ENCODE measurements around the gene ELANE. TPM values are rescaled to one million over a fixed set of nuclear protein-coding genes. Genes with fewer than 3 reads are reported as not detected.

The ELANE gene
- total RNA-seq, 1 donor from 2014 or later = not detected

DNA sequence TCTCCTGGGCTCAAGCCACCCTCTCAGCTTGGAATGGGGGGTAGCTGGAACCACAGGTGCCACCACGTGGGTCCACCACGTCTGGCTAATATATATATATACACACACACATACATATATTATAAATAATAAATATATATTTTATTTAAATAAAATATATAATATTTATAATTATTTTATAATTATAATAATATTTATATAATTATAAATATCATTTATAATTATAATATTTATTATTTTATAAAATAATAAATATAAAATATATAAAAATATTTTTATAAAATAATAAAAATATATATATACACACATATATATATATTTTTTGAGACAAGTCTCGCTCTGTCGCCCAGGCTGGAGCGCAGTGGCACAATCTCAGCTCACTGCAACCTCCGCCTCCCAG is 2.4 kb downstream of the ELANE start:
- H3K4me1 Mint-ChIP-seq (ENCODE audit: unreplicated experiment) = no peaks in the 10 kb centered on the region
- peaks cover 3% of the 10 kb centered on the region for H3K27me3 Mint-ChIP-seq (ENCODE audit: unreplicated experiment)
- no peak overlapping the region for H3K4me3 Mint-ChIP-seq (ENCODE audit: unreplicated experiment)
- no peak for DNase-seq (ENCODE audit: low spot score)
- no peak for TF ChIP-seq CTCF (IDR thresholded peaks at IDR 0.05; ENCODE audit: unreplicated experiment)
- H3K27ac Mint-ChIP-seq (ENCODE audit: unreplicated experiment) = no peak overlapping the region
- no peaks in the 10 kb centered on the region for H3K9me3 Mint-ChIP-seq (ENCODE audit: unreplicated experiment)
- H3K36me3 Mint-ChIP-seq (ENCODE audit: low read depth, unreplicated experiment) = no peaks in the 10 kb centered on the region

GRCh38 chr19:855142-855541 is 3.0 kb downstream of the ELANE start:
- Mint-ChIP-seq H3K27me3 (ENCODE audit: unreplicated experiment) (peaks cover 6% of the 10 kb centered on the region), H3K36me3 (ENCODE audit: low read depth, unreplicated experiment) (no peaks in the 10 kb centered on the region), H3K4me1 (ENCODE audit: unreplicated experiment) (no peaks in the 10 kb centered on the region), H3K9me3 (ENCODE audit: unreplicated experiment) (no peaks in the 10 kb centered on the region), H3K4me3 (ENCODE audit: unreplicated experiment) (no peak overlapping the region), H3K27ac (ENCODE audit: unreplicated experiment) (no peak overlapping the region)
- no peak for TF ChIP-seq CTCF (IDR thresholded peaks at IDR 0.05; ENCODE audit: unreplicated experiment)
- DNase-seq (ENCODE audit: low spot score) = no peak

- DNase-seq (ENCODE audit: low spot score) = no peak
- Mint-ChIP-seq H3K4me1 (ENCODE audit: unreplicated experiment) (no peaks in the 10 kb centered on the region), H3K9me3 (ENCODE audit: unreplicated experiment) (no peaks in the 10 kb centered on the region), H3K36me3 (ENCODE audit: low read depth, unreplicated experiment) (no peaks in the 10 kb centered on the region), H3K27ac (ENCODE audit: unreplicated experiment) (no peak overlapping the region), H3K4me3 (ENCODE audit: unreplicated experiment) (no peak overlapping the region), H3K27me3 (ENCODE audit: unreplicated experiment) (peaks cover 6% of the 10 kb centered on the region)
- no peak for TF ChIP-seq CTCF (IDR thresholded peaks at IDR 0.05; ENCODE audit: unreplicated experiment)
These were observed 3.5 kb downstream of the ELANE start for GRCh38 chr19:855566-856120.

DNA sequence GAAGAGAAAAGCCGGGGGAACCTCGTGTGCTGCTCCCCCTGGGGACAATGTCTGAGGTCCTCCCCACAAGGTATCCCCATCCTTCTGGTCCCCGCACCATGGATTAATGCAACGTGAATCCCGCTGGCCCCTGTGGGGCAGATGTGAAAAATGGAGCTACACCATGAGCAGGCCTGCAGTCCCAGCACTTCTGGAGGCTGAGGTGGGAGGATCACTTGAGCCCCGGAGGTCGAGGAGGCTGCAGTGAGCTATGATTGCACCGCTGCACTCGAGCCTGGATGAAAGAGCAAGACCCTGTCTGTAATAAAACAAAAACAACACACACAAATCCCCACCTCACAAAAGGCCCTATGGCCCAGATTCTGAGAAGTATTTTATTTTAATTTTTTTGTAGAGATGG is 6.2 kb downstream of the ELANE start:
- no peak for DNase-seq (ENCODE audit: low spot score)
- no peak for TF ChIP-seq CTCF (IDR thresholded peaks at IDR 0.05; ENCODE audit: unreplicated experiment)
- no peaks in the 10 kb centered on the region for H3K36me3 Mint-ChIP-seq (ENCODE audit: low read depth, unreplicated experiment)
- H3K4me1 Mint-ChIP-seq (ENCODE audit: unreplicated experiment) = no peaks in the 10 kb centered on the region
- no peaks in the 10 kb centered on the region for H3K9me3 Mint-ChIP-seq (ENCODE audit: unreplicated experiment)
- H3K27me3 Mint-ChIP-seq (ENCODE audit: unreplicated experiment) = peaks cover 8% of the 10 kb centered on the region
- H3K27ac Mint-ChIP-seq (ENCODE audit: unreplicated experiment) = no peak overlapping the region
- H3K4me3 Mint-ChIP-seq (ENCODE audit: unreplicated experiment) = no peak overlapping the region

DNA sequence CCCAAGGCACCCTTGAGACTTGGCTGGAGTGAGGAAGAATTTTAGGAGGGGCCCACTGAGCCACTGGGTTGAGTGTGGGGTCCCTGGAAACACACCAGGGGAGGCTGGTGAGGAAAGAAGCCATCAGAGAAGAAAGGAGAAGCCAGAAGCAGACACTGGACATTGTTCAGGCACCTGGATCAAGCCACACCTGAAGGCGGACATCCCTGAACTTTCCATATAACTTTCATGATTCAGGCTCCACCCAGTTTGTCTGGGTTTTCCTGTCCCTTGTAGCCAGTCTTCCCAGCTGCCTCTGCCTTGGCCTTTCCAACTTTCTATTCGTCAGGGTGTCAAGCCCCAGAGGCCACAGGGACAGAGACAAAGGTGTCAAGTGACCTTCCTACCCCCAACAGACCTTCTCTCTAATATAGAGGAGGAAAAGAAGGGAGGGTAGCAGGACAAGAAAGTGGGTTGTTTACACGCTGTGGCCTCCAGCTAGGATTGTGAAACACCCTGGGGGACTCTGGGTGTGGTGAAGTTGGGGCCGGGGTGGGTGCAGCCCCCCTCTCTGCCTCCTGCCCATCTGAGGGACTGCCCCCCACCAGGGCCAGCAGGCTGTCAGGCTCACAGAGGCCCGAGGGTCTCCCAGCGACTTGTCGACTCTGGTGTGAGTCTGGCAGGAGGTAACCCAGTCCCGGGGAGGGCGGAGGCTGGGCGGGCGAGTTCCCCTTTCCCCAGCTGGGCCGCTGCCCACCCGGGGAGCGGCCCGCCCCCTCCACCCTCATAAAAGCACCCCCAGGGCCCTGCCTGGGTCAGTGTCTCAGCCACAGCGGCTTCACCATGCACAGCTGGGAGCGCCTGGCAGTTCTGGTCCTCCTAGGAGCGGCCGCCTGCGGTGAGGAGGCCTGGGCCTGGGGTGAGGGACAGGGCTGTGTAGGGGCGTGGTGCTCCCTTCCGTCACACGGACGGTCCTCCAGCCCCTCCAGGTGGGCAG is 7.1 kb downstream of the ELANE start, which contains the start of gene CFD:
Gene CFD (plus strand): TSS at position 797 of the 976 bp plus-strand sequence. CDS start 26 bp downstream, at position 823.
- Mint-ChIP-seq H3K36me3 (ENCODE audit: low read depth, unreplicated experiment) (no peaks in the 10 kb centered on the region), H3K27ac (ENCODE audit: unreplicated experiment) (no peak within 1 kb of the TSS), H3K4me1 (ENCODE audit: unreplicated experiment) (no peaks in the 10 kb centered on the region), H3K4me3 (ENCODE audit: unreplicated experiment) (no peak within 1 kb of the TSS), H3K27me3 (ENCODE audit: unreplicated experiment) (peaks cover 9% of the 10 kb centered on the region), H3K9me3 (ENCODE audit: unreplicated experiment) (no peaks in the 10 kb centered on the region)
- DNase-seq (ENCODE audit: low spot score) = no peak
- TF ChIP-seq CTCF (IDR thresholded peaks at IDR 0.05; ENCODE audit: unreplicated experiment) = no peak
